ENCODE data around the gene PACRG. TPM values are rescaled to one million over a fixed set of nuclear protein-coding genes. Genes with fewer than 3 reads are reported as not detected.

PACRG gene
- total and polyA plus RNA-seq, 10 of the 15 experiments (the other 5 are each of a cell fraction or from before 2014, with no cell fraction given) = not detected

DNA sequence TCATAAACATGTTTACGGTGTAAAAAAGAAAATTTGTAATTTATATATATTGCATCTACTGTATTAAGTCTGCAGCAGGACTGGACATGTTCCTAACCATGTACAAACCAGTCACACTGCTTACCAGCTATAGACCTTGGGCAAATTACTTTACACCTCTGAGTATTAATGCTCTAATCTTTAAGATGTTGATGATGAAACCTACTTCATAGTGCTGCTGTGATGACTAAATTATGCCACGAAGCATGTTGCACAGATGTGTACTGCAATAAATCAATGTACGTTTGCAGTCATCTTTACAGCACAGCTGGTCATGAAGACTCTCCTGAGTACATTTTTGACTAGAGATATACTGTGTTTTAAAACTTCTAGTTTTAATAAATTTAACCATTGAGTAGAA is 42.8 kb upstream of the PACRG start:
- in situ Hi-C loops (cut with MboI) = no loop called here
- no peak for FAIRE-seq

GRCh38 chr6:162685586-162685985 is 42.2 kb upstream of the PACRG start:
- Histone ChIP-seq H3K4me1 (ENCODE audit: control insufficient read depth, insufficient read depth, low read length) (no peaks in the 10 kb centered on the region), H3K9ac (ENCODE audit: control insufficient read depth, insufficient read depth, low read length) (no peak overlapping the region), H3K4me2 (ENCODE audit: control insufficient read depth, insufficient read depth) (no peak overlapping the region), H3K79me2 (ENCODE audit: control insufficient read depth, insufficient read depth, low read length) (no peaks in the 10 kb centered on the region), H3K9me3 (replicated peaks; ENCODE audit: control insufficient read depth, insufficient read depth, low read length) (no peaks in the 10 kb centered on the region), H3K36me3 (ENCODE audit: control insufficient read depth in 2 of 2, insufficient read depth in 2 of 2, low read length in 1 of 2) (no peaks in the 10 kb centered on the region), H2AFZ (ENCODE audit: control insufficient read depth, low read depth, low read length) (no peak overlapping the region), H3K4me3 (no peak overlapping the region), H4K20me1 (ENCODE audit: control insufficient read depth, insufficient read depth) (no peaks in the 10 kb centered on the region), H3K27ac (ENCODE audit: control insufficient read depth, insufficient read depth) (no peak overlapping the region), H3K27me3 (replicated peaks in 1 of 2; ENCODE audit: control insufficient read depth in 2 of 2, insufficient read depth in 2 of 2, low read length in 1 of 2) (no peaks in the 10 kb centered on the region)
- ChIA-PET POLR2A (no interaction called here), CTCF (no interaction called here), SMC1A (ENCODE audit: uncharacterized antibody, unreplicated experiment) (no interaction called here), RAD21 (ENCODE audit: unreplicated experiment) (no interaction called here)
- FAIRE-seq (no peak), ATAC-seq (no peak), DNase-seq (ENCODE audit: low read depth, low spot score) (no peak)
- intact Hi-C loops (cut with micrococcal nuclease; ENCODE audit: unreplicated experiment) (no loop called here), in situ Hi-C loops (cut with MboI) (no loop called here)
- BruUV-seq (replicated peaks) = no TSS peak
- TF ChIP-seq CHD1 (IDR thresholded peaks at IDR 0.05; ENCODE audit: low read depth, low read length) (no peak), YBX1 (IDR thresholded peaks at IDR 0.05) (no peak), CEBPB (IDR thresholded peaks at IDR 0.05; ENCODE audit: borderline replicate concordance in 1 of 2, low read depth in 2 of 2, low read length in 2 of 2) (no peak), FOS (IDR thresholded peaks at IDR 0.05; ENCODE audit: borderline replicate concordance, extremely low read depth, insufficient read length) (no peak), NR2C1 (IDR thresholded peaks at IDR 0.05) (no peak), PML (IDR thresholded peaks at IDR 0.05; ENCODE audit: low read length) (no peak), ZNF207 (IDR thresholded peaks at IDR 0.05; ENCODE audit: borderline replicate concordance) (no peak), ETV6 (conservative IDR thresholded peaks at IDR 0.05 in 1 of 2, IDR thresholded peaks at IDR 0.05 in 1 of 2; ENCODE audit: borderline replicate concordance in 1 of 2, low read depth in 1 of 2) (no peak), ZBTB33 (IDR thresholded peaks at IDR 0.05) (no peak)
- TF ChIP-seq, protein P1, sequence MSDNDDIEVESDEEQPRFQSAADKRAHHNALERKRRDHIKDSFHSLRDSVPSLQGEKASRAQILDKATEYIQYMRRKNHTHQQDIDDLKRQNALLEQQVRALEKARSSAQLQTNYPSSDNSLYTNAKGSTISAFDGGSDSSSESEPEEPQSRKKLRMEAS (IDR thresholded peaks at IDR 0.05; ENCODE audit: low read depth, low read length) = no peak
- WGBS (ENCODE audit: insufficient coverage, insufficient replicate concordance, low lambda C conversion rate, missing lambda C conversion rate) = 46% methylated on average over 5 of the region's 5 CpGs

More for the DNA sequence above, 42.8 kb upstream of the PACRG start:
- ChIA-PET RAD21 (ENCODE audit: unreplicated experiment) (no interaction called here), CTCF (no interaction called here), POLR2A (no interaction called here), SMC1A (ENCODE audit: uncharacterized antibody, unreplicated experiment) (no interaction called here)
- H4K20me1 ChIP-seq (ENCODE audit: control insufficient read depth, insufficient read depth) = no peaks in the 10 kb centered on the region
- no peak overlapping the region for H3K9ac ChIP-seq (ENCODE audit: control insufficient read depth, insufficient read depth, low read length)
- no peaks in the 10 kb centered on the region for H3K9me3 ChIP-seq (replicated peaks; ENCODE audit: control insufficient read depth, insufficient read depth, low read length)
- 3% methylated on average over 3 of the region's 3 CpGs for WGBS (ENCODE audit: insufficient coverage, insufficient replicate concordance, low lambda C conversion rate, missing lambda C conversion rate)
- BruUV-seq (replicated peaks) = no TSS peak
- TF ChIP-seq, protein P2, sequence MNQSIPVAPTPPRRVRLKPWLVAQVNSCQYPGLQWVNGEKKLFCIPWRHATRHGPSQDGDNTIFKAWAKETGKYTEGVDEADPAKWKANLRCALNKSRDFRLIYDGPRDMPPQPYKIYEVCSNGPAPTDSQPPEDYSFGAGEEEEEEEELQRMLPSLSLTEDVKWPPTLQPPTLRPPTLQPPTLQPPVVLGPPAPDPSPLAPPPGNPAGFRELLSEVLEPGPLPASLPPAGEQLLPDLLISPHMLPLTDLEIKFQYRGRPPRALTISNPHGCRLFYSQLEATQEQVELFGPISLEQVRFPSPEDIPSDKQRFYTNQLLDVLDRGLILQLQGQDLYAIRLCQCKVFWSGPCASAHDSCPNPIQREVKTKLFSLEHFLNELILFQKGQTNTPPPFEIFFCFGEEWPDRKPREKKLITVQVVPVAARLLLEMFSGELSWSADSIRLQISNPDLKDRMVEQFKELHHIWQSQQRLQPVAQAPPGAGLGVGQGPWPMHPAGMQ (IDR thresholded peaks at IDR 0.05; ENCODE audit: borderline replicate concordance) = no peak
- TF ChIP-seq MYB (IDR thresholded peaks at IDR 0.05; ENCODE audit: borderline replicate concordance, low read depth, low read length) = no peak
- TF ChIP-seq NFYA (IDR thresholded peaks at IDR 0.05; ENCODE audit: borderline replicate concordance, low read depth, low read length) = no peak
- TF ChIP-seq PML (IDR thresholded peaks at IDR 0.05; ENCODE audit: low read length) = no peak
- no peak for TF ChIP-seq RBBP5 (conservative IDR thresholded peaks at IDR 0.05)
- no peak overlapping the region for H2AFZ ChIP-seq (ENCODE audit: control insufficient read depth, low read depth, low read length)
- H3K4me1 ChIP-seq (ENCODE audit: control insufficient read depth, insufficient read depth, low read length) = no peaks in the 10 kb centered on the region
- no peak overlapping the region for H3K4me3 ChIP-seq
- no peaks in the 10 kb centered on the region for H3K36me3 ChIP-seq (ENCODE audit: control insufficient read depth in 2 of 2, insufficient read depth in 2 of 2, low read length in 1 of 2)
- H3K27me3 ChIP-seq (replicated peaks in 1 of 2; ENCODE audit: control insufficient read depth in 2 of 2, insufficient read depth in 2 of 2, low read length in 1 of 2) = no peaks in the 10 kb centered on the region
- no peak for ATAC-seq
- H3K4me2 ChIP-seq (ENCODE audit: control insufficient read depth, insufficient read depth) = no peak overlapping the region
- DNase-seq (ENCODE audit: low read depth, low spot score) = no peak
- no peaks in the 10 kb centered on the region for H3K79me2 ChIP-seq (ENCODE audit: control insufficient read depth, insufficient read depth, low read length)
- intact Hi-C loops (cut with micrococcal nuclease; ENCODE audit: unreplicated experiment) = no loop called here
- H3K27ac ChIP-seq (ENCODE audit: control insufficient read depth, insufficient read depth) = no peak overlapping the region
